Ecto neural progenitor cell (in vitro differentiated cells): ENCODE measurements around the gene MAP4K4.

Source experiments
- DNase-seq: peaks from one replicate; pipeline ENCODE4 v3.0.0-alpha.2; 2018; ENCODE audit warnings: low spot score

Gene MAP4K4

DNA sequence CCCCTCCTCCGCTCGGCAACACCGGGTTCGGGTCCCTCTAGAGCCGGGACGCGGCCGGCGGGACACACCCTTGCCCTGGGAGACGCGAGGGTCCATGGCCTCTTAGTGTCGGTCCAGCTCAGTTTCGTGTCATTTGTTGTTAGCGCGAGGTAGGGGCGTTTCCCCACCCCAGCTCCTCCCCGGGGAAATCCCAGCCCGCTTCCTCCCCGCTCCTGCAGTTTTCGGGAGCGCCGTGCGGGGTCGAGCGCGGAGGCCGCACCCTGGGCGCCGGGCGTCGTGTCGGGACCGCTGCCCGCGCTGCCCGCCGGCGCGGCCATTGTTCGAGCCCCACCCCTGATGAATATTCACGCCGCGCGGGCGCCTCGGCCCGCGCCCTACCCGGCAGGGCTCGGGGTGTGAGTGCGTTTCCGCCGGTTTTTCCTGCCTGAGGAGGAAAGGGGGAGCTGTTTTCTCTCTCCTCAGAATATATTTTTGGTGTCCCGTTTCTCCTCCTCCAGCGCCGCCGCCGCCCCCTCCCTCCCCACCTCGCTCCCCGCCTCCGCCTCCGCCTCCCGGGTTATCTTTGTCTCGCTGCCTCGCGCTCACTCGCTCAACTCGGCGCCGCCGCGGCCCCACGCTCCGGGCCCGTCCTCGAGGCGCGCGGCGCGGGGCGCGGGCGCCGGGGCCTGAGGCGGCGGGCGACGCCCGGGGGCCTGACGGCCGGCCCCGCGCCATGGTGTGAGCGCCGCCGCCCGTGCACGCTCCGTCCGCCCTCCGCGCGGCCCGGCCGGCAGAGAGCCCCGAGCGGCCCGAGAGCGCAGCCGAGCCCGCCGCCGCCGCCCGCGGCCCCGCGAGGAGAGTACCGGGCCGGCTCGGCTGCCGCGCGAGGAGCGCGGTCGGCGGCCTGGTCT is at the start of gene MAP4K4:
TSS of gene MAP4K4 (plus strand) at position 584 of the 890 bp plus-strand sequence. CDS start 374 bp downstream, outside the sequence.
- DNase-seq: peak; percentile 85

DNA sequence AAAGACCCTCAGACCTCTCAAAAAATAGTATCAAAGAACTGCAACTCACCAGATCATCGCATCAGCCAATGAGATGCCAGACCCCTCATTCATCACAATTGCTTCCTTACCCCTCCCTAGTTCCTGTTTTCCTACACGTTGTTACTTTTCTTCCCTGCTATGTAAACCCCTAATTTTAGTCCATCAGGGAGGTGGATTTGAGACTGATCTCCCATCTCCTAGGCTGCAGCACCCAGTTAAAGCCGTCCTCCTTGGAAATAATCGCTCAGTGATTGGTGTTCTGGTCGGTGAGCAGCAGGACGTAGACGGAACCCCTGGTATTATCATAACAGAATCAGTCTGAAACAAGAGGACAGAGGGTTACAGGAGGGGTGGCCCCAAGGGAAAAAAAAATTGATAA is 44.0 kb upstream of the MAP4K4 start:
- no peak for DNase-seq

DNA sequence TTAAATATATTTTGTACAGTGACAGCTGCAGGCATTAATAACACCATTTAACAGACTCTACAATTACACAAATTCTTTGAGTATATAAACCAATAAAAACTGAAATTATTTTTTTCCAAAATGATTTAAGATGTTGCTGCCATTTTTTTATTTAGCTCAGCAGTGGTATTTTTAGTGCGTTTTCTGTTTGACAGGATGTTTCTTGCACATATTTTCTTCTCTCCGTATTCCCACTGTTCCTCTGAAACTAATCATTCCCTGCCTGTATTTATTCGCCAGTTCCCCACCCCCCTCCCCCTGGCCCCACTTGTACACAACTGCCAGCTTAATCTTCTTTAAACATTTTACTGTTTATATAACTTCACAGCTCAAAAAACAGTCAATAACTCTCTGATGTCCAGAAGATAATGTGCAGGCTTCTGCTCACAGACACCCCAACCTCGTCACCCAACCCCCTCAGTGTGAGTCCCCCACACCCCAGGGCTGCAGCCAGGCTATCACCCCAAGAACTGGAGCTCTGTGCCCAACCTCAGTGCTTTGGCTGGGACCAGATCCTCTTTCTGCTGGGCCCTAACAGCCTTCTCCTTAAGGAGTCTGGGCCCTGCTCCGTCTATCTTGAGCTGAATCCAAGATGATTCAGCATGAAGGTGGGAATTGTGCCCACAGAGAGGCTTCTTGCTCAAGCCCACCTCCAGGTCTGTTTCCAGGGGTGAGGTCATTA is 41.6 kb upstream of the MAP4K4 start:
- DNase-seq: no peak

DNA sequence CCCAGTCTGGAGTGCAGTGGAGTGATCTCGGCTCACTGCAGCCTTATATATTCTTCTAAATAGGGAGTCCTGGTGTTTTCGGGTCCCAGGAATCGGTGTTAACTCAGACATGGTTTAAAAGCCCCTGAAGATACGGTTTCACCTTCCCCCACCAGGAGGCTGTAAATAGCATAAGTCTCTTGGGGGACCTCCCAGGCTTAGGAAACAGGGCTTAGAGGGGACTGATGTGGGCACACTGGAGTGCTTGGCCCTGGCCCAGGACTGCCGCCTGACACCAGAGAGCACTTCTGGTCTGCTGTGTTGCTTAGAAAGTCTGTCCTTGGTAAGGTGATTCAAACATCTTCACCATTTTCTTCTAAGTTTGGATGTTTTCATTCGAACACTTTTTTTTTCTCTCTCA is 39.7 kb upstream of the MAP4K4 start:
- DNase-seq: no peak

DNA sequence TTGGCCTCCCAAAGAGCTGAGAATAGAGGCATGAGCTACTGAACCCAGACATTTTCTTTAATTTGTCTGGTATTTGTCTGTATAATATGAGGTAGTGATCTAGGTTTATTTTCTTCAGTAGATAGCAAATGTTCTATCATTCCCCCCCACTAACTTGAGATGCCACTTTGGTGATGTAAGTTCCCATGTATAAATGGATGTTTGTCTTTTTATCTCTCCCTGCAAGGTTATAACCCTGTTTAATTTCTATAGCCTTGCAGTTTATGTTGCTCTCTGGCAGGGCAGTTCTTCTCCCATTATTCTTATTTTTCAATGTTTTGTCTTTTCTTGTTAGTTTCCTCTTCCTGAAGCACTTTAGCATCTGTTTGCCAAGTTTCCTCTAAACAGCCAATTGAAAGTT is 39.1 kb upstream of the MAP4K4 start:
- no peak for DNase-seq

DNA sequence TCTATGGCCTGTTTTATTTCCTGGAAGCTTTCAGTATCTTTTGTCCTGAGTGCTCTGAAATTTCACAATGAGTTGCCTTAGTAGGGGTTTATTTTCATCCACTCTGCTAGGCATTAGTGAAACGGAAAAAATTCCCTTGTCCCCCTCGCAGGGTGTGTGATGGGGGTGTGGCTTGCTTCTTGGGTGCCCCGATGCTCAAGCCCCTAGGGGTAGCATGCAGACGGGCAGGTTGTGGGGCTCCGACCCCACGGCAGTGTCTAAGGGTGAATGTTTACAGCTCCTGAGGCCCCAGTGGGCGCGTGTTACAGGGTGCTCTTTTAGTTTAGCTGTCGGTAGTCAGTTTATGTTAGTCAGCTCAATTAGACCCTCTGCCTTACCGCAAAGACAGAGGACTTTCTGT is 32.2 kb upstream of the MAP4K4 start:
- no peak for DNase-seq

DNA sequence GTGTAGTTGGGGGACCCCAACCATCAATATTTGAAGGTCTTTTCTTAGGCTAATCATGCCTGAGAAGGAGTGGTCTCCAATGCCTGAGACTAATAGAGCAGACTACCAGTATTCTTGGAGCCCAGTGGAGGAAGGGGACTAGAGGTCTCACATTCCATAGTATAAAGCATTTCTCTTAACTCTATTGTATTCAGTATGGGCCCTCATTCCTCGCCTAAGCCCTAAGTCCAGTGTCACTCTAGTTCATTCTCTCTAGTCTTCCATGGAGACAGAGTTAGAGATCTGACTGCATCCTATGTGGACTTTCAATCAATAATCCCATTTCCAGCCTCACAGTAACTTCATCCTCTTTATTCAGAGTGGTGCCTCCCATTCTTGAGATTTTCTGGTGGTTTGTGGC is 29.7 kb upstream of the MAP4K4 start:
- DNase-seq: no peak

DNA sequence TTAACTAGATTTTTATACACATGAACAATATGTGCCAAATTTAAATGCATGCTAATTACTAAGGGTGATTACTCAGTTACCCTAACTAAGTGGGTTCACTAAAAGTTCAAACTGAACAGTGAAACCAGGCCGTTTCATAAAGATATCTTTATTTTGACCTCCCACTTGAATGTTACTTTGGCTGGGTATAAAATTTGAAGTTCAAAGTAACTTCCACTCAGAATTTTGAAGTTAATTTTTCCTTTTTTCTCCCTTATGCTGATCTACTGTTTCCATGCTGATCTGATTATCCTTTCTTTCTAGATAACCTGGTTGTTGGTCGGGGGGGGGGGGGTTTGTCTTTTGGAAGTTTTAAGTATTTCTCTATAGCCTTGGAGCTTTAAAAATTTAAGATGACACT is 25.5 kb upstream of the MAP4K4 start:
- no peak for DNase-seq

DNA sequence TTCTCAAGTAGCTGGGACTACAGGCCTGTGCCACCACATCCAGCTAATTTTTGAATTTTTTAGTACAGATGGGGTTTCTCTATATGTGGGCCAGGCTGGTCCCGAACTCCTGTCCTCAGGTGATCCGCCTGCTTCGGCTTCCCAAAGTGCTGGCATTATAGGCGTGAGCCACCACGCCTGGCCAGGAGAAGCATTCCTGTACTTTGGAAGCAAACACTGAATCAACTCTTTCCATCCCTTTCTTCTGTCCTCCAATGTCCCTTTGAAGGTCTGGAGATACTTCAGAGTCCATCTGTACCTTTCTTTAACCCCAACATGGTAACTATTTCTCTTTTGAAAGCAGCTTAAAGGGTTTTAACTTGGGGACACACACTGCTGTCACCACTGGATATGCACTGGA is 23.6 kb upstream of the MAP4K4 start:
- DNase-seq: no peak

DNA sequence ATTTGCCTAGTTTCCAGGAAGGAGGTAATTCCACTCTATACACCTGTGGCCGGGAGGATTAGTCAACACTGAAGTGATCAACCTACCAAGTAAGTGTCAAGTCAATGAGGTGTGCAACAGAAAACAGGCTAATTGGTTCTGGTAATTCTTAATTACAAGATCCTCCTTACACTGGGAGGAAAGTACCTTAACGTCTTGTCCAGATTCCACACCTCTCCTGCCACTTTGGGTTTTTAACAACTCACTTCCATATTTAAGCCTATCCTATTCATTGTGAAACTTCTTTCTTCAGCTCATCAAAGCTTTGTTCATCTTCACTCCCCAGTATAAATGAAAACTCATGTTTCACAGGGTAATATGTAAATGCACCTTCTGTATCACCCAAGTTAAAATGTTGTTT is 22.0 kb upstream of the MAP4K4 start:
- DNase-seq: no peak

DNA sequence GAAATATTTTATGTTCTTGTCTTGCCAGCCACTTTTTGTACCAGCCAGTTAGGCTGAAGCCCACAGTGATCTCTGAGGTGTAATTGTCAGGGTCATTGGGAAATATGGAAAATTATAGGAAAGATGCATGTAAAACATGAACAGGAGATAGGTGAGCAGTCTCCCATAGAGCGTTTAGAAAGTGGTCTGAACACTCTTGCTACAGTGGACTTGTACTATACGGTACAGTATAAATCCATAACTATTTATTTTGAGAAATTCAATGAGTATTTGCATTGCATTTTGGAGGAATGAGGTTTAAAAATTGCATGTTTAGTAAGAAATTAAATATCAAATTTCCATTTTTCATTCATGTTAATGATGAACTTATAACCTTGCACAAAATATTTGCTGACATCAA is 20.8 kb upstream of the MAP4K4 start:
- no peak for DNase-seq

DNA sequence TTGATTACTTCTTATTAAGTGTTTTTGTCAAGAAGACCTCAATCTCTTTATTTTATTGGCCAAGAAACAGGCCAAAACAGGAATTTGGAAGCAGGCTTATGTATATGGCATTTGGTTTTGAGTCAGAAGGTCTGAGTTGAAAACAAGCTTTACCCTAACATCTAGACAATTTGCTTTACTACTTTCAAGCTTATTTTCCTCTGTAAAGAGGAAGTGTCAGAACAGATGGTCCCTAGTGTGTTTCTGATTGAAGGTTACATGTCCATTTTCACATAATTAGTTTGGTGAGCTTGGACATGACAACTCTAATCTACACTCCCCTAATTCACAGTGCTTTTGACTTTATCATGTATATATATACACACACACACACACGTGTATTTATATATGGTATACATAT is 19.8 kb upstream of the MAP4K4 start:
- no peak for DNase-seq

DNA sequence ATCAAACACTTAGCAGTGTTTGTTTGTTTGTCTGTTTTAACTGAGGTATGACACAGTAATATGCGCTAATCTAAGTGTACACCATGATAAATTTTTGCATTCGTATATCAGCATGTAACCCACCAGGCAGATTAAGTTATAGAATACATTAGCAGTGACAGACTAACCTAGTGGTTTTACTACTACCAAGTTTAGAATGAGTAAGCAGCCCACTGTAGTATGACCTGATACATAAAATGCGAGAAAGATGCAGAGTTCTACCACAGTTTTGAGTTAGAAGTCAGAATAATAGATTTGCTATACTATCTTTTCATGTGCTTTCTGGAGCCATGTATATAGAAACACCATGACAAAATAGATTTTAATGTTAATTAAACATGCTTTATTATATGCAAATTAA is 19.1 kb upstream of the MAP4K4 start:
- DNase-seq: no peak

DNA sequence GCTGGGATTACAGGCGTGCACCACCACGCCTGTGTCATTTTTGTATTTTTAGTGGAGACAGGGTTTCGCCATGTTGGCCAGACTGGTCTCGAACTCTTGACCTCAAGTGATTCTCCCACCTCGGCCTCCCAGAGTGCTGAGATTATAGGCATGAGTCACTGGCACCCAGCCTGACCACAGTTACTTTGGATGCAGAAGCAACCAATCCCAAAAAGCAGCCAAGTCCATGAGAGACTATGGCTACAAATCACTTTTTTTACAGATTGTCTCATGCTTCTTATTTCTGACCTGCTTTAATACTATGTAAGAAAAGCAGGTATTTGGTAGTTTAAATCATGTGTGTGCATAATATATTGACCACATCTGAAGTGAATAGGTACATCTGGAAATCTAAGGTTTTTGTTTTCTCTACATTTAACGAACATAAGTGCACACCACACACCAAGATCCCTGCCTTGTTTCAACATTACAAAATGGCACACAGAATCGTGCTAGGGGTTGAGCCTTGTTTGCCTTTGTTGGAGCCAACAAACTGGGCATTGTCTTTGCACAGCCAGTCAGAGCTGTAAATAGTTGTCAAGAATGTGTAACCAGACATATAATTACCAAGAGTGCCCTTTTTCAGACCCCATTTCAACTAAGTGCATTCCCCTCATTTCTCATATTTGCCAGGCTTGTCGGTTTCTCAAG is 18.3 kb upstream of the MAP4K4 start:
- no peak for DNase-seq

DNA sequence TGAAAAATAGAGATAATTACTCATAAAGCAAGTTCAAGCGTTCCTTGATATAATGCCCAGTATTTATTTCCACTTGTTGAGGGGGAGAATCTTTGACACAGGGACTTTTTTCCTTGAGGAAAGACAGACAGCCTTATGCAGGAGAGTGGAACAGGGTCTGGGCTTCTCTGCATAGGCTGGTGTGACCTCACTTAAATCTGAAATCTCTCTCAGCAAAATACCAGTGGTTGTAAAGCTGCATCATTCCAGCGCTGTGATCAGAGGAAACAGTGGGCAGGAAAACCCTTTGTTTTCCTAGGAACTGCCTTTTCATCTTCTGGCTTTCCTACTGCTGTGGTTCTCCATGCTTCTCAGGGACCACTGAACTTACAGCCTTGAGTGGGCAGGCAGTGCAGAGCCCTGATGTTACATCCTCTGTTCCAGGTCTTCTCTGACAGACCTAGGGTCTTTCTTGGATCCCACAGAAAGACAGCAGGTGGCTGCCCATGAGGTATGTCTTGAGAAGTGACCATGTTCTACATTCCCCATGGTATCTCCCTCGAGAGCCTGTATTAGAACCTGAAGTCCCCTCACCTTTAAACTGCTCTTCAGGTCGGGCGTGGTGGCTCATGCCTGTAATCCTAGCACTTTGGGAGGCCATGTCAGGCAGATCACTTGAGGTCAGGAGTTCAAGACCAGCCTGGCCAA is 17.6 kb upstream of the MAP4K4 start:
- no peak for DNase-seq

DNA sequence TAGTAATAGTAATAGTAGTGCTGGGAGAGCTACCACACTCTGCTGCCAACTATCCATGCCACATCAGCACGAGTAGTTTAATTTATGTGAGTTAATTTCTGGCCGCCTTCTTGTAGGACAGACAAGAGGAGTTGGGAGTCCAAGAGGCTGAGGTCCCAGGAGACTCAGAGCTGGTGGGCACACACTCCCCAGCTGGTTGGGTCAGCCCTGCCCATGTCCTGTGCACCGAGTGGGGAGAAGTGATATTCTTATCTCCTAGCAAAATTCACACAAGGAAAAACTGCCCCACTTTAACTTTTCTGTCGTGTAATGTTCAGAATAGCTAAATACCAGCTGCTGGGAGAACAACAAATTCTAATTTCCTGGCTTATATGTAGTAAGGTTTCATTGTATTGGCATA is 15.2 kb upstream of the MAP4K4 start:
- no peak for DNase-seq

DNA sequence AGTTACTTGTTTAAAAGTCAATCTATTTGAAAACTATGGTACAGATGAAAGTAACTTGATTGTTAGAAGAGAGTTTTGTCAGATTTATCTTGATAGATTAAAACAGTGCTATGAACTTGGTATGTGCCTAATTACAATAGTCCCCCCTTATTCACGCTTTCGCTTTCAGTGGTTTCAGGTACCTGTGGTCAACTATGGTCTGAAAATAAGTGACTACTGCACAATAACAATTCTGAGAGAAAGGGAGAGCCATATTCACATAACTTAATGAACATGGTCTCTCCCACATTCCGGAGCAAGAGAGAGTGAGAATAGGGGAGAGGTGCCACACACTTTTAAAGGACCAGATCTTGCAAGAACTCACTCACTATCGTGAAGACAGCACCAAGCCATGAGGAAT is 13.2 kb upstream of the MAP4K4 start:
- DNase-seq: no peak

DNA sequence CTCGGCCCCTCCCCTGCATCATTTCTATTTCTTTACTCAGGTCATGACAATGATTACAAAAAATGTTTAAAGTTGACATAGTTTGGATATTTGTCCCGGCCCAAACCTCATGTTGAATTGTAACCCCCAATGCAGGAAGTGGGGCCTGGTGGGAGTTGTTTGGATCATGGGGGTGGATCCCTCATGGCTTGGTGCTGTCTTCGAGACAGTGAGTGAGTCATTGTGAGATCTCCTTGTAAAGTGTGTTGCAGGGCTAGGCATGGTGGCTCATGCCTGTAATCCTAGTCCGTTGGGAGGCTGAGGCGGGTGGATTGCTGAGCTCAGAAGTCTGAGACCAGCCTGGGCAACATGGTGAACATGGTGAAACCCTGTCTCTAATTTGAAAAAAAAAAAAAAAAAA is 9.2 kb upstream of the MAP4K4 start:
- no peak for DNase-seq

DNA sequence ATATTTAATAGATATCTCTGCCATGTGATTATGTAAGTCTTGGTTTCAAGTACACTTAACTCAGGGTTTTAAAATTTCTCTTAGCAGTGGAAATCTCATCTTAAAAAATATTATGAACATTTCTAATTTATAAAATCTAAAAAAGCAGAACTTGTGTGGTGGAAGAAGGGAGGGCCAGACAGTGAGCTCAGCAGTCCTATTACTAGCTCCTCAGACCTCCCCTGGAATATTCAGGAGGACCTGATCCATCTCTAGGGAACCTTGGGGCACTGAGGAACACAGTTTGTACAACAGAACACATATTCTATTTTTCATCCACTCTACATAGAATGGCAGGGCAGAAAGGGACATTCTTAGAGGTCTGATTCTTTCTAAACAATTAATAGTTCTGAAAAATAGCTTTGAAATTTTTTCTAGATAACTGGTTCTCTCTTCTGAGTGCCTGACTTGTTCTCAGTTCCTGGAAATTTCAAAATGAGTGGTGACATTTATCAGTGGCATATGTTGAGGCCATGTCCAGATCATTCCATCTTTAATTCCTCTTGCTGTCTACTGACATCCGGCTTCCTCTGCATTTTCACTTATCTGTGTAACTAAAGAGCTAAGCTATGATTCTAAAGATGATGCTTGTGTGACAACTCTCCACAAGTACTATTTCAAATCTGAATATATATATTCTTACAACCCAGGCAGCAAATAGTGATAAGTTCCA is 8.2 kb upstream of the MAP4K4 start:
- DNase-seq: no peak

DNA sequence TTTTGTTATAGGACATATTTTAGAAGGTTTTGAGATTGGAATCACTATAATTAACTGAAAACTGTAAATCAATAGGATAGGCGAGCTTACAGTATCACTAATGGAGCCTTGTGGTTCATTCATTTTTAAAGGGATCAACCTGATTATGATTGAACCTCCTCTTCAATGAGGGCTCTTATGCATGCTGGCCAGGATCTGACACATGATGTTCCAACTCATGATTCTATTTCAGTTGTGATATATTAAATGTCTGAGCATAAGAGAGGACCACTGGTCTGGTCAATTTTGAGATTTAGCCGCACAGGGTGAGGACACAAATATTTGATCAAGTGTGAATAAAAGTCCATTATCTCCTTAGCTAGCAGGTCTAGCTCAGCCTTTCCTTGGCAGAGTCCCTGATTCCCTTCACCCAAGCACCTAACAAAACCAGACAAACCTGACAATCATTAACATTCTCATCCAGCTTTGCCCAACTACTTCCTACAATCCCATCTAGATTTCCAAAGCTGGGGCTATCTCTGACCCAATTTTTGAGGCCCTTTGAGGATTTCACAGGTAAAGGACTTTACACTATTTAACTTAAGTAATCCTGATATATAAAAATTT is 6.9 kb upstream of the MAP4K4 start:
- DNase-seq: no peak

DNA sequence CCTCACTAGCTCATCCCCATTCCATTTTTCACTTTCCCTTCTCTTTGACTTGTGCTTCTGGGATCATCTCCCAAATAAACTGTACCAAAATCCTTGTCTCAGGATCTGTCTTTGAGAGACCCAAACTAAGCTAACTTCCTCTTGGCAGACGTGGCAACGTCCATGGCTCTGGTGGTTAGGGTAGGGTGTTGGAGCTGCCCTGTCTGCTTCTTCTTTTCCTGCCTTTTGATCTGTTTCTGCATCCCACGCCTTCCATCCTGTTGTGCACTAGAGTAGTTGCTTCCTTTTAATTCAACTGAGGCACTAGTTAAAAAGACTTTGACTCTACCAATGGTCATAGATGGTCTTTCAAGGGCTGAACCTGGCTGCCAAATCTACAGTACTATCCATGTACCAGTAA is 5.5 kb upstream of the MAP4K4 start:
- no peak for DNase-seq
